Gastroesophageal sphincter (tissue), 4 donors: ENCODE data around the gene C10orf105. TPM values are rescaled to one million over a fixed set of nuclear protein-coding genes. Genes with fewer than 3 reads are reported as not detected.
A peak's percentile ranks its signal among the peaks of the same experiment; 100 is the strongest.

ENCODE experiments used
- ATAC-seq: fragments of 150-250 bp; one replicate; pipeline ENCODE4 v1.9.1; 2016; ENCODE audit warnings: mild to moderate bottlenecking, moderate library complexity
- H3K27ac ChIP-seq, 4 donors: fragments of 200-600 bp; sonication (generic) in 3 of 4; 1 replicate in 3 of 4; 2 replicates in 1 of 4; pipeline ENCODE4 v1.5.1; 2016 to 2019
- H3K27me3 ChIP-seq: fragments of 200-600 bp; sonication (generic); one replicate; pipeline ENCODE4 v1.5.1; 2019
- H3K36me3 ChIP-seq, 2 donors: fragments of 200-600 bp; sonication (generic); one replicate each; pipeline ENCODE4 v1.5.1; 2019; ENCODE audit warnings: control low read depth in 1 of 2
- H3K4me1 ChIP-seq, 3 donors: fragments of 200-600 bp; sonication (generic); 1 replicate in 2 of 3; 2 replicates in 1 of 3; pipeline ENCODE4 v1.5.1; 2016 to 2019; ENCODE audit warnings: control low read depth in 2 of 3
- H3K4me3 ChIP-seq, 2 donors: fragments of 200-600 bp; sonication (generic); one replicate each; pipeline ENCODE4 v1.5.1; 2019; ENCODE audit warnings: mild to moderate bottlenecking in 1 of 2, moderate library complexity in 1 of 2
- H3K9me3 ChIP-seq, 3 donors: fragments of 200-600 bp; sonication (generic); one replicate each; pipeline ENCODE4 v1.5.1; 2017 to 2019; ENCODE audit warnings: control low read depth in 2 of 3
- EP300 ChIP-seq: sonication (generic); formaldehyde crosslinking; IDR thresholded peaks from one replicate; pipeline ENCODE4 v1.6.1; 2017; ENCODE audit warnings: antibody characterized with exemption, mild to moderate bottlenecking
- POLR2A ChIP-seq, 2 donors: fragments of 450-650 bp; IDR thresholded peaks; one replicate each; pipeline ENCODE4 v1.6.1; 2017; ENCODE audit warnings: antibody characterized with exemption in 2 of 2, mild to moderate bottlenecking in 2 of 2, moderate library complexity in 1 of 2
- POLR2AphosphoS5 ChIP-seq: sonication (generic); formaldehyde crosslinking; IDR thresholded peaks from one replicate; pipeline ENCODE4 v1.6.1; 2017; ENCODE audit warnings: antibody characterized with exemption
- WGBS, 2 donors: methylation state at CpG; one replicate each; pipeline ENCODE4 v1.1.5; 2018; ENCODE audit warnings: low coverage in 1 of 2; 5-methylcytosine and 5-hydroxymethylcytosine counted together
- total RNA-seq, 4 donors: library from RNA; depleted of rRNA; stranded (reverse); fragments of >200 nt; gene quantifications; one replicate each; pipeline ENCODE4 v1.1.0, GENCODE V29; 2016
- TF ChIP-seq, protein P1 (sequence below), 4 experiments: fragments of 200-600 bp in 2 of 4; fragments of 450-650 bp in 2 of 4; sonication (generic) in 1 of 4; IDR thresholded peaks; one replicate each; pipeline ENCODE4 v1.5.1; 2017 to 2019; ENCODE audit warnings: antibody characterized with exemption in 4 of 4, mild to moderate bottlenecking in 2 of 4, moderate library complexity in 2 of 4

C10orf105 gene
- total RNA-seq, 4 donors from 2014 or later = 0.13 TPM; not detected in 3

DNA sequence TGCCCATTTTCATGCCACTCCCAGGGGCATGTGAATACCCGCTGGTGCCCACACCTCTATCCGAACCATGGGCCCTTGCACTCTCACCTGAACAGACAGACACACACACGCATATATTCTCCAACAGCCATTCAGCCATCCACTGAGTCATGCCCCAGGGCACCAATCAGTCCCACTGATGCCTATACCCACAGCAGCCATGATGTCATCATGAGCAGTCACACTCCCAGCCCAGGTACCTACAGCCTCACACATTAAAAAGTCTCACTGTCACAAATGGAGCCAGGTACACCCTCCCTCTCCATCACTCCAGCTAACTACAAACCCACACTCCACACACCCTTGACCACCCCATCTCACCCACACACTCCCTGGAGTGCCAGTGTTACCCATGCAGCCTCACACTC, 41.5 kb upstream of the C10orf105 start:
- no peak for ATAC-seq
- no peak for TF ChIP-seq POLR2AphosphoS5
- TF ChIP-seq EP300 = no peak
- no peak for TF ChIP-seq POLR2A (IDR thresholded peaks at IDR 0.05)
- TF ChIP-seq, protein P1, sequence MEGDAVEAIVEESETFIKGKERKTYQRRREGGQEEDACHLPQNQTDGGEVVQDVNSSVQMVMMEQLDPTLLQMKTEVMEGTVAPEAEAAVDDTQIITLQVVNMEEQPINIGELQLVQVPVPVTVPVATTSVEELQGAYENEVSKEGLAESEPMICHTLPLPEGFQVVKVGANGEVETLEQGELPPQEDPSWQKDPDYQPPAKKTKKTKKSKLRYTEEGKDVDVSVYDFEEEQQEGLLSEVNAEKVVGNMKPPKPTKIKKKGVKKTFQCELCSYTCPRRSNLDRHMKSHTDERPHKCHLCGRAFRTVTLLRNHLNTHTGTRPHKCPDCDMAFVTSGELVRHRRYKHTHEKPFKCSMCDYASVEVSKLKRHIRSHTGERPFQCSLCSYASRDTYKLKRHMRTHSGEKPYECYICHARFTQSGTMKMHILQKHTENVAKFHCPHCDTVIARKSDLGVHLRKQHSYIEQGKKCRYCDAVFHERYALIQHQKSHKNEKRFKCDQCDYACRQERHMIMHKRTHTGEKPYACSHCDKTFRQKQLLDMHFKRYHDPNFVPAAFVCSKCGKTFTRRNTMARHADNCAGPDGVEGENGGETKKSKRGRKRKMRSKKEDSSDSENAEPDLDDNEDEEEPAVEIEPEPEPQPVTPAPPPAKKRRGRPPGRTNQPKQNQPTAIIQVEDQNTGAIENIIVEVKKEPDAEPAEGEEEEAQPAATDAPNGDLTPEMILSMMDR (IDR thresholded peaks at IDR 0.05) = no peak
- Histone ChIP-seq H3K4me3 (no peak overlapping the region), H3K36me3 (peaks cover 0 to 66% of the 10 kb centered on the region in 2 donors), H3K27me3 (no peaks in the 10 kb centered on the region), H3K27ac (peak overlapping the region in 1 of 4 donors; percentile 90), H3K4me1 (peaks cover 10 to 86% (median 41%) of the 10 kb centered on the region in 3 donors), H3K9me3 (no peaks in the 10 kb centered on the region)
- 93% methylated on average over 3 of the region's 3 CpGs; no CpG with 5 or more reads in 1 of the 2 donors for WGBS, 2 donors

GRCh38 chr10:71757399-71757922, 37.9 kb upstream of the C10orf105 start:
- Histone ChIP-seq H3K4me1 (peaks cover 0 to 84% (median 13%) of the 10 kb centered on the region in 3 donors), H3K27ac (peak overlapping the region in 3 of 4 donors; percentile 53 to 78 (median 56)), H3K4me3 (no peak overlapping the region), H3K27me3 (no peaks in the 10 kb centered on the region), H3K9me3 (no peaks in the 10 kb centered on the region), H3K36me3 (peaks cover 0 to 92% of the 10 kb centered on the region in 2 donors)
- no peak for ATAC-seq
- WGBS, 2 donors = 70% methylated on average over 2 of the region's 11 CpGs; no CpG with 5 or more reads in 1 of the 2 donors
- TF ChIP-seq POLR2AphosphoS5 = no peak
- TF ChIP-seq, protein P1 (IDR thresholded peaks at IDR 0.05) = no peak

DNA sequence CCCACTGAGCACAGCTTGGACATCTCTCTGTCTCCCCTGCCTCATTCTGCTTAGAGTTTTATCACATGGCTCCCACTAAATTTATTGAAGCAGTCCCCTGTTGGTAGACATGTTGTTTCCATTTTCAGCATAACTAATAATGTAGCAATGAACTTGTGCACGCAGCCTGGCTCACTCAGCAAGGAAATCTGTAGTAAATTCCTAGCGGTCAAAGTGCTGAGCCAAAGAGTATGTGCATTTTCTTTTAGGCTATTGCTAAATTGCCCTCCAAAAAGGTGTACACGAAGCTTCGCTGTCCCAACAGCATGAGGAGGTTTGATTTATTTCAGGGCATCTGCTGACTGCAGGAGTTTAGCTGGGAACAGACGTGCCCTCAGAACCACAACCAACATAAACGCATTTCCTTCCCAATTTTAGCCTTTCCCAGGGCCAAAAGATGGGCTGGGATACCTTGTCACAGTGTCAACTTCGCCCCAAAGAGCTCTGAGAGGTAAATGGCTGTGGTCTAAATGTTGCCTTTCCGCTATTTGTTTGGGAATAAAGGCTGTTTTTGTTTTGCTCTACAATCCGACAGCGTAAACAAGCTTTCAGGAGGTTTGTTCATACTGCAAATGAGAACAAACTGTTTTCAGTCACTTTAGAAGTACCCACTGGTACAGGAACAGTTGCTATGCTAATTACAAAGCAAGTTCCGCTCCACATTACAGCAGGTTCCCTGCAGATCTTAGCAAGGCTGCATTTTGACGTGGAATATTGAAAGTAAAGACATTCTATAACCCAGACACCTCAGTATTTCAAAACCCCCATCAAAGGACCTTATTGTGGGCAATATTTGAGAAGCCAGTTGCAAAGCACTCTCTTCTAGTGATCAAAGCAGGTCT, 37.0 kb upstream of the C10orf105 start:
- WGBS, 2 donors = 78 to 85% methylated on average over 6 to 12 of the region's 12 CpGs
- peak overlapping the region in 3 of 4 donors; percentile 53 to 78 (median 56) for H3K27ac ChIP-seq
- H3K9me3 ChIP-seq = no peaks in the 10 kb centered on the region
- no peak overlapping the region for H3K4me3 ChIP-seq
- no peak for TF ChIP-seq POLR2A (IDR thresholded peaks at IDR 0.05)
- no peak for TF ChIP-seq POLR2AphosphoS5
- no peak for TF ChIP-seq EP300
- TF ChIP-seq, protein P1 (IDR thresholded peaks at IDR 0.05) = no peak
- ATAC-seq = no peak
- H3K27me3 ChIP-seq = no peaks in the 10 kb centered on the region
- H3K36me3 ChIP-seq = peaks cover 0 to 92% of the 10 kb centered on the region in 2 donors
- peaks cover 0 to 83% (median 7%) of the 10 kb centered on the region in 3 donors for H3K4me1 ChIP-seq

GRCh38 chr10:71755179-71755879, 35.8 kb upstream of the C10orf105 start:
- no peaks in the 10 kb centered on the region for H3K9me3 ChIP-seq
- 100% methylated on average over 2 of the region's 16 CpGs for WGBS, 2 donors
- no peak for ATAC-seq
- H3K27ac ChIP-seq = peak overlapping the region in 2 of 4 donors; percentile 4 to 78
- H3K36me3 ChIP-seq = peaks cover 0 to 92% of the 10 kb centered on the region in 2 donors
- no peaks in the 10 kb centered on the region for H3K27me3 ChIP-seq
- TF ChIP-seq EP300 (no peak), POLR2AphosphoS5 (no peak), POLR2A (IDR thresholded peaks at IDR 0.05) (no peak)
- TF ChIP-seq, protein P1 (IDR thresholded peaks at IDR 0.05) = no peak
- H3K4me1 ChIP-seq = peaks cover 0 to 84% (median 10%) of the 10 kb centered on the region in 3 donors
- H3K4me3 ChIP-seq = no peak overlapping the region
